HepG2 (cell line): Measurements from ENCODE around the gene NCOA6. TPM values are rescaled to one million over a fixed set of nuclear protein-coding genes. Genes with fewer than 3 reads are reported as not detected.

ENCODE experiments used
- BCL6 ChIP-seq: IDR thresholded peaks from 2 replicates; pipeline ENCODE4 v1.6.1; 2016; ENCODE audit warnings: missing genetic modification reagents, missing compliant biosample characterization
- FLYWCH1 ChIP-seq: sonication (generic); formaldehyde crosslinking; IDR thresholded peaks from 2 replicates; pipeline ENCODE4 v1.8.1; 2023; ENCODE audit warnings: mild to moderate bottlenecking, missing genetic modification reagents
- FUBP1 ChIP-seq: sonication (generic); formaldehyde crosslinking; IDR thresholded peaks from 2 replicates; pipeline ENCODE4 v1.5.1; 2020; ENCODE audit warnings: missing genetic modification reagents, mild to moderate bottlenecking, borderline replicate concordance
- GABPA ChIP-seq, 2 experiments: IDR thresholded peaks; 2 replicates each; pipeline ENCODE4 v1.6.1; 2011 to 2016; ENCODE audit warnings: low read depth in 2 of 2, low read length in 1 of 2, missing biosample characterization in 1 of 2, missing genetic modification characterization in 1 of 2
- GABPB1 ChIP-seq: IDR thresholded peaks from 2 replicates; pipeline ENCODE4 v1.6.1; 2016; ENCODE audit warnings: mild to moderate bottlenecking, missing genetic modification reagents, moderate library complexity, missing compliant biosample characterization
- GMEB1 ChIP-seq: sonication (generic); formaldehyde crosslinking; IDR thresholded peaks from 2 replicates; pipeline ENCODE4 v1.5.1; 2020; ENCODE audit warnings: missing genetic modification reagents, mild to moderate bottlenecking, borderline replicate concordance
- IRX3 ChIP-seq: sonication (generic); formaldehyde crosslinking; IDR thresholded peaks from 2 replicates; pipeline ENCODE4 v1.8.1; 2023; ENCODE audit warnings: mild to moderate bottlenecking, low read depth, missing genetic modification reagents, borderline replicate concordance
- JUN ChIP-seq: sonication (generic); formaldehyde crosslinking; IDR thresholded peaks from 2 replicates; pipeline ENCODE4 v1.4.0; 2020; ENCODE audit warnings: mild to moderate bottlenecking, missing genetic modification reagents
- KDM5B ChIP-seq: sonication (generic); formaldehyde crosslinking; IDR thresholded peaks from 2 replicates; pipeline ENCODE4 v1.4.0; 2020; ENCODE audit warnings: missing genetic modification reagents, mild to moderate bottlenecking, borderline replicate concordance
- MIER3 ChIP-seq: IDR thresholded peaks from 2 replicates; pipeline ENCODE4 v1.6.1; 2016; ENCODE audit warnings: missing compliant biosample characterization, borderline replicate concordance
- SMAD3 ChIP-seq: sonication (generic); formaldehyde crosslinking; IDR thresholded peaks from 2 replicates; pipeline ENCODE4 v1.4.0; 2020; ENCODE audit warnings: missing genetic modification reagents
- SOX13 ChIP-seq, 3 experiments: fragments of 450-650 bp in 1 of 3; sonication (generic) in 1 of 3; formaldehyde crosslinking in 1 of 3; IDR thresholded peaks in 2 of 3; conservative IDR thresholded peaks in 1 of 3; 2 replicates each; pipeline versions ENCODE4 v1.5.0 to v1.6.1; 2016 to 2020; ENCODE audit warnings: antibody characterized with exemption in 1 of 3, mild to moderate bottlenecking in 1 of 3, missing compliant biosample characterization in 1 of 3, missing genetic modification reagents in 1 of 3, moderate library complexity in 1 of 3
- TSC22D2 ChIP-seq: sonication (generic); formaldehyde crosslinking; IDR thresholded peaks from 2 replicates; pipeline ENCODE4 v1.5.1; 2020; ENCODE audit warnings: missing genetic modification reagents, mild to moderate bottlenecking, borderline replicate concordance
- YEATS4 ChIP-seq: sonication (generic); formaldehyde crosslinking; IDR thresholded peaks from 2 replicates; pipeline ENCODE4 v1.4.0; 2020; ENCODE audit warnings: missing genetic modification reagents, borderline replicate concordance
- ZNF136 ChIP-seq: sonication (generic); formaldehyde crosslinking; IDR thresholded peaks from 2 replicates; pipeline ENCODE4 v1.8.1; 2022; ENCODE audit warnings: low read depth, mild to moderate bottlenecking, moderate library complexity, missing genetic modification reagents
- ZNF335 ChIP-seq: sonication (generic); formaldehyde crosslinking; IDR thresholded peaks from 2 replicates; pipeline ENCODE4 v1.4.0; 2020; ENCODE audit warnings: missing genetic modification reagents
- ZNF740 ChIP-seq: sonication (generic); formaldehyde crosslinking; IDR thresholded peaks from 2 replicates; pipeline ENCODE4 v1.4.0; 2020; ENCODE audit warnings: missing genetic modification reagents
- ZNF749 ChIP-seq: sonication (generic); formaldehyde crosslinking; IDR thresholded peaks from 2 replicates; pipeline ENCODE4 v1.8.0; 2022; ENCODE audit warnings: mild to moderate bottlenecking, missing genetic modification reagents, moderate library complexity, borderline replicate concordance
- ZNF891 ChIP-seq: sonication (generic); formaldehyde crosslinking; IDR thresholded peaks from 2 replicates; pipeline ENCODE4 v1.5.0; 2020; ENCODE audit warnings: mild to moderate bottlenecking, missing genetic modification reagents
- ZSCAN20 ChIP-seq: sonication (generic); formaldehyde crosslinking; IDR thresholded peaks from 2 replicates; pipeline ENCODE4 v1.4.0; 2020; ENCODE audit warnings: missing genetic modification reagents, mild to moderate bottlenecking, borderline replicate concordance
- ZXDC ChIP-seq: sonication (generic); formaldehyde crosslinking; IDR thresholded peaks from 2 replicates; pipeline ENCODE4 v1.5.0; 2020; ENCODE audit warnings: mild to moderate bottlenecking, missing genetic modification reagents
- polyA plus RNA-seq, 8 experiments: library from polyadenylated mRNA; depleted of rRNA in 3 of 8; stranded (reverse) in 7 of 8; unstranded in 1 of 8; fragments of >200 nt; fragmentation: Illumina TruSeq in 4 of 8; extraction: Trizol in 4 of 8; gene quantifications; 2 replicates each; pipeline versions ENCODE4 v1.2.1 to v1.2.3, GENCODE V29; 2011 to 2016; ENCODE audit warnings: low read depth in 4 of 8, missing spikeins in 1 of 8, mixed read lengths in 1 of 8; ENCODE audit not compliant: insufficient read depth in 1 of 8
- total RNA-seq, 5 experiments: library from RNA; depleted of rRNA; stranded (reverse); fragments of >200 nt; fragmentation: Illumina TruSeq; extraction: Trizol; gene quantifications; 2 replicates each; pipeline ENCODE4 v1.2.3, GENCODE V29; 2016; ENCODE audit warnings: low read depth in 1 of 5

The NCOA6 gene
- total and polyA plus RNA-seq, 2 of the 13 experiments (the other 11 are each of a cell fraction or from before 2014, with no cell fraction given), result 11.2 to 29.3 TPM

- TF ChIP-seq YEATS4 (CRISPR knock-in tag), result peak; percentile 87; the same call in 1 of the 2 replicates
- TF ChIP-seq ZNF136 (CRISPR knock-in tag), result 0 out of 2 replicates have a peak, but pooled peaks have one; percentile 35
- TF ChIP-seq FLYWCH1 (CRISPR knock-in tag), result peak; percentile 50; the same call in 1 of the 2 replicates
- TF ChIP-seq JUN (CRISPR knock-in tag), result peak; percentile 64; the same call in 1 of the 2 replicates
- TF ChIP-seq ZNF891 (CRISPR knock-in tag), result peak; percentile 93; the same call in 1 of the 2 replicates
- peak; percentile 72 for TF ChIP-seq BCL6 (CRISPR knock-in tag)
- 0 out of 2 replicates have a peak, but pooled peaks have one; percentile 14 for TF ChIP-seq ZSCAN20 (CRISPR knock-in tag)
- peak; percentile 88 for TF ChIP-seq ZNF740 (CRISPR knock-in tag)
- peak; percentile 43; the same call in 1 of the 2 replicates for TF ChIP-seq FUBP1 (CRISPR knock-in tag)
- peak; percentile 7; the same call in 1 of the 2 replicates for TF ChIP-seq SOX13 (IDR thresholded peaks at IDR 0.05)
- TF ChIP-seq SOX13 (CRISPR knock-in tag; conservative IDR thresholded peaks at IDR 0.05 in 1 of 2, IDR thresholded peaks at IDR 0.05 in 1 of 2), result peak in 1 of 2 experiments; percentile 75; a peak in 2 of 4 replicates
- TF ChIP-seq MIER3 (CRISPR knock-in tag), result peak; percentile 83; the same call in 1 of the 2 replicates
- TF ChIP-seq TSC22D2 (CRISPR knock-in tag), result no peak
- no peak for TF ChIP-seq ZNF335 (CRISPR knock-in tag)
- peak; percentile 99; the same call in 1 of the 2 replicates for TF ChIP-seq KDM5B (CRISPR knock-in tag)
- TF ChIP-seq GMEB1 (CRISPR knock-in tag), result peak; percentile 81
- peak; percentile 98 for TF ChIP-seq GABPB1 (CRISPR knock-in tag)
- 0 out of 2 replicates have a peak, but pooled peaks have one; percentile 18 for TF ChIP-seq SMAD3 (CRISPR knock-in tag)
- TF ChIP-seq ZXDC, result no peak; the same call in 1 of the 2 replicates
- TF ChIP-seq GABPA (IDR thresholded peaks at IDR 0.05; ENCODE audit: low read depth, low read length), result peak; percentile 68
- peak; percentile 83 for TF ChIP-seq GABPA (CRISPR knock-in tag; IDR thresholded peaks at IDR 0.05; ENCODE audit: low read depth)
- 0 out of 2 replicates have a peak, but pooled peaks have one; percentile 39 for TF ChIP-seq ZNF749
- TF ChIP-seq IRX3 (CRISPR knock-in tag), result no peak
These were observed 47.3 kb upstream of the NCOA6 start, which contains the start of gene GGT7 (continued) for GRCh38 chr20:34872622-34873224.
